Measurements from ENCODE around the gene EIF1AY. TPM values are rescaled to one million over a fixed set of nuclear protein-coding genes. Genes with fewer than 3 reads are reported as not detected.

Gene EIF1AY
- 10 to 100 TPM in 3 of 4 donors, not detected in 1; 33.5 to 42.2 (median 39.1) TPM for polyA plus RNA-seq
- long read RNA-seq, donor 1, transcript EIF1AY-201 (7 exons, 1,390 nt), result major isoform, 53 of 85 reads
- long read RNA-seq, donor 1, partial matches to known transcripts, result 14 of 85 reads
- long read RNA-seq, donor 1, other reads (novel, unspliced or antisense), result 11 of 85 reads
- long read RNA-seq, donor 2, result 0 reads
- long read RNA-seq, donor 3, result 0 reads
- long read RNA-seq, donor 4, result 0 reads
- long read RNA-seq, donor 5, result 0 reads
- long read RNA-seq, donor 6, result 0 reads
- long read RNA-seq, donor 7, transcript EIF1AY-203 (2 exons, 3,148 nt), result minor isoform, 6 of 201 reads
- long read RNA-seq, donor 7, transcript EIF1AY-201 (7 exons, 1,390 nt), result major isoform, 144 of 201 reads
- long read RNA-seq, donor 7, partial matches to known transcripts, result 32 of 201 reads
- long read RNA-seq, donor 7, other reads (novel, unspliced or antisense), result 11 of 201 reads
- long read RNA-seq, donor 8, partial matches to known transcripts, result 0 of 4 reads
- long read RNA-seq, donor 8, other reads (novel, unspliced or antisense), result 0 of 4 reads
- long read RNA-seq, donor 9, partial matches to known transcripts, result 0 of 4 reads
- long read RNA-seq, donor 9, other reads (novel, unspliced or antisense), result 0 of 4 reads
- long read RNA-seq, donor 10, result 0 reads

- WGBS, 3 donors, result 0% methylated on average over 30 to 31 of the region's 31 CpGs; no CpG with 5 or more reads in 1 of the 3 donors
- Histone ChIP-seq H3K27me3 (ENCODE audit: control insufficient read depth in 3 of 3, insufficient read depth in 3 of 3, low read length in 3 of 3) (no peaks in the 10 kb centered on the region), H3K36me3 (ENCODE audit: control insufficient read depth in 3 of 3, insufficient read depth in 2 of 3, low read depth in 1 of 3, low read length in 3 of 3) (no peaks in the 10 kb centered on the region), H3K27ac (ENCODE audit: low read depth in 1 of 3, low read length in 2 of 3) (peak within 1 kb of the TSS in 2 of 3 donors; percentile 95 to 100), H3K4me1 (ENCODE audit: control insufficient read depth in 3 of 3, insufficient read depth in 2 of 3, low read depth in 1 of 3, low read length in 2 of 3) (no peaks in the 10 kb centered on the region), H3K4me3 (ENCODE audit: low read depth in 1 of 3, low read length in 3 of 3) (peak within 1 kb of the TSS in 2 of 3 donors; percentile 73 to 79), H3K9me3 (ENCODE audit: control insufficient read depth in 2 of 2, insufficient read depth in 1 of 2, low read depth in 1 of 2, low read length in 1 of 2) (no peaks in the 10 kb centered on the region)
- DNase-seq (peak; percentile 94 to 95), FAIRE-seq (peak; percentile 96)
Measured at GRCh38 chrY:20575531-20576121, at the start of gene EIF1AY. TSS of gene EIF1AY (plus strand) at chrY:20575776. CDS start at chrY:20575872, 96 bp downstream.

GRCh38 chrY:20528435-20528834 is 47.1 kb upstream of the EIF1AY start:
- 84 to 87% methylated on average over 6 of the region's 6 CpGs; no CpG with 5 or more reads in 1 of the 3 donors for WGBS, 3 donors
- H3K27ac ChIP-seq (ENCODE audit: low read depth in 1 of 3, low read length in 2 of 3), result no peak overlapping the region
- H3K27me3 ChIP-seq (ENCODE audit: control insufficient read depth in 3 of 3, insufficient read depth in 3 of 3, low read length in 3 of 3), result no peaks in the 10 kb centered on the region
- H3K4me3 ChIP-seq (ENCODE audit: low read depth in 1 of 3, low read length in 3 of 3), result no peak overlapping the region
- H3K9me3 ChIP-seq (ENCODE audit: control insufficient read depth in 2 of 2, insufficient read depth in 1 of 2, low read depth in 1 of 2, low read length in 1 of 2), result peaks cover 0 to 2% of the 10 kb centered on the region in 2 donors
- FAIRE-seq, result no peak
- DNase-seq, result no peak
- no peaks in the 10 kb centered on the region for H3K4me1 ChIP-seq (ENCODE audit: control insufficient read depth in 3 of 3, insufficient read depth in 2 of 3, low read depth in 1 of 3, low read length in 2 of 3)
- H3K36me3 ChIP-seq (ENCODE audit: control insufficient read depth in 3 of 3, insufficient read depth in 2 of 3, low read depth in 1 of 3, low read length in 3 of 3), result no peaks in the 10 kb centered on the region

GRCh38 chrY:20538186-20538585 is 37.4 kb upstream of the EIF1AY start:
- 78% methylated on average over 1 of the region's 1 CpG; no CpG with 5 or more reads in 1 of the 3 donors for WGBS, 3 donors
- H3K27ac ChIP-seq (ENCODE audit: low read depth in 1 of 3, low read length in 2 of 3), result no peak overlapping the region
- H3K4me1 ChIP-seq (ENCODE audit: control insufficient read depth in 3 of 3, insufficient read depth in 2 of 3, low read depth in 1 of 3, low read length in 2 of 3), result no peaks in the 10 kb centered on the region

DNA sequence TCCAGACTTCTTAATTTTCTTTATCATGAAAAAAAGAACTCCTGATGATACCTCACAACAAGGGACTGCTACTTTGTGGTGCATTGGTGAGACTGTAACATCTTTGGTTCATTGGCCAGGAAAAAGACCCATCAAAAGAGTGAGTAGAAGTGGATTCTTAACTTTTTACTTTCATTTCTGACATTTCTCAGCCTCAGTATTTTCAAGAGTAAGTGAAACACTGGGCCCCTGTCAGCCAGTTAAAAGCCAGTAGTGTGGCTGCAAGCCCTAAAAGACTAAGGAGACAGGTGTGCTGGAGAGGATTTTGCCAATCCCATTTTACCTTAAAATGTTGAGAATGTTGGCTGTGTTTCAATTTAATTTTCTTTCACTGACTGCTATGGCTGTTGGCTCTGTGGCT is 36.6 kb upstream of the EIF1AY start:
- FAIRE-seq, result no peak
- no peak for DNase-seq

More at GRCh38 chrY:20538186-20538585, 37.4 kb upstream of the EIF1AY start:
- FAIRE-seq, result no peak
- Histone ChIP-seq H3K4me3 (ENCODE audit: low read depth in 1 of 3, low read length in 3 of 3) (no peak overlapping the region), H3K27me3 (ENCODE audit: control insufficient read depth in 3 of 3, insufficient read depth in 3 of 3, low read length in 3 of 3) (no peaks in the 10 kb centered on the region), H3K9me3 (ENCODE audit: control insufficient read depth in 2 of 2, insufficient read depth in 1 of 2, low read depth in 1 of 2, low read length in 1 of 2) (no peaks in the 10 kb centered on the region), H3K36me3 (ENCODE audit: control insufficient read depth in 3 of 3, insufficient read depth in 2 of 3, low read depth in 1 of 3, low read length in 3 of 3) (no peaks in the 10 kb centered on the region)
- no peak for DNase-seq

GRCh38 chrY:20544451-20544960 is 31.1 kb upstream of the EIF1AY start:
- H3K9me3 ChIP-seq (ENCODE audit: control insufficient read depth in 2 of 2, insufficient read depth in 1 of 2, low read depth in 1 of 2, low read length in 1 of 2), result no peaks in the 10 kb centered on the region
- H3K4me3 ChIP-seq (ENCODE audit: low read depth in 1 of 3, low read length in 3 of 3), result no peak overlapping the region
- DNase-seq (no peak), FAIRE-seq (no peak)
- H3K4me1 ChIP-seq (ENCODE audit: control insufficient read depth in 3 of 3, insufficient read depth in 2 of 3, low read depth in 1 of 3, low read length in 2 of 3), result no peaks in the 10 kb centered on the region
- H3K36me3 ChIP-seq (ENCODE audit: control insufficient read depth in 3 of 3, insufficient read depth in 2 of 3, low read depth in 1 of 3, low read length in 3 of 3), result no peaks in the 10 kb centered on the region
- no peaks in the 10 kb centered on the region for H3K27me3 ChIP-seq (ENCODE audit: control insufficient read depth in 3 of 3, insufficient read depth in 3 of 3, low read length in 3 of 3)
- 39 to 53% methylated on average over 1 of the region's 1 CpG; no CpG with 5 or more reads in 1 of the 3 donors for WGBS, 3 donors
- H3K27ac ChIP-seq (ENCODE audit: low read depth in 1 of 3, low read length in 2 of 3), result no peak overlapping the region

More for the DNA sequence above, 36.6 kb upstream of the EIF1AY start:
- H3K4me3 ChIP-seq (ENCODE audit: low read depth in 1 of 3, low read length in 3 of 3), result no peak overlapping the region
- H3K9me3 ChIP-seq (ENCODE audit: control insufficient read depth in 2 of 2, insufficient read depth in 1 of 2, low read depth in 1 of 2, low read length in 1 of 2), result no peaks in the 10 kb centered on the region
- H3K27ac ChIP-seq (ENCODE audit: low read depth in 1 of 3, low read length in 2 of 3), result no peak overlapping the region
- no peaks in the 10 kb centered on the region for H3K27me3 ChIP-seq (ENCODE audit: control insufficient read depth in 3 of 3, insufficient read depth in 3 of 3, low read length in 3 of 3)
- H3K4me1 ChIP-seq (ENCODE audit: control insufficient read depth in 3 of 3, insufficient read depth in 2 of 3, low read depth in 1 of 3, low read length in 2 of 3), result no peaks in the 10 kb centered on the region
- H3K36me3 ChIP-seq (ENCODE audit: control insufficient read depth in 3 of 3, insufficient read depth in 2 of 3, low read depth in 1 of 3, low read length in 3 of 3), result no peaks in the 10 kb centered on the region

DNA sequence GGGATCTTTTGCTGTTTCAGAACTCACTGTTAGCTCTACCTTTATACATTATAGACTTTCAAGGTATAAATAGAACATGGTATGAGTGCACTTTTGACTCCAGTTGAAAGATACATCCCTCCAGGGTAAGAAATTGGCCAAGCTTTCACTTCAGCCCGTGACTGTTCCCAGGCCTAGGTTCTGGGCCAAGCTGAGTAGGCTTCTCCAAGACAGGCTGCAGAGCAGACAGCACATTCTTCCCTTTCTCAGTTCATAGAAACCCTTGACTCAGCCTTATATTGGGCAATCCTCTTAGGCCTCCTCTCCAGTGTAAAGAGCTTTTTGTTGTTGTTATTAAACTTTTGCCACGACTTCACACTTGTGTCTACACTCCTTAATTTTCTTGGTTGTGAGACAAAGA is 29.5 kb upstream of the EIF1AY start:
- Histone ChIP-seq H3K9me3 (ENCODE audit: control insufficient read depth in 2 of 2, insufficient read depth in 1 of 2, low read depth in 1 of 2, low read length in 1 of 2) (peaks cover 0 to 2% of the 10 kb centered on the region in 2 donors), H3K27ac (ENCODE audit: low read depth in 1 of 3, low read length in 2 of 3) (no peak overlapping the region), H3K36me3 (ENCODE audit: control insufficient read depth in 3 of 3, insufficient read depth in 2 of 3, low read depth in 1 of 3, low read length in 3 of 3) (no peaks in the 10 kb centered on the region), H3K4me3 (ENCODE audit: low read depth in 1 of 3, low read length in 3 of 3) (no peak overlapping the region), H3K4me1 (ENCODE audit: control insufficient read depth in 3 of 3, insufficient read depth in 2 of 3, low read depth in 1 of 3, low read length in 2 of 3) (no peaks in the 10 kb centered on the region), H3K27me3 (ENCODE audit: control insufficient read depth in 3 of 3, insufficient read depth in 3 of 3, low read length in 3 of 3) (no peaks in the 10 kb centered on the region)
- FAIRE-seq (no peak), DNase-seq (no peak)
- 63 to 73% methylated on average over 2 of the region's 2 CpGs; no CpG with 5 or more reads in 1 of the 3 donors for WGBS, 3 donors

GRCh38 chrY:20549289-20549688 is 26.3 kb upstream of the EIF1AY start:
- WGBS, 3 donors, result 68 to 71% methylated on average over 1 of the region's 1 CpG; no CpG with 5 or more reads in 1 of the 3 donors
- H3K4me1 ChIP-seq (ENCODE audit: control insufficient read depth in 3 of 3, insufficient read depth in 2 of 3, low read depth in 1 of 3, low read length in 2 of 3), result no peaks in the 10 kb centered on the region
- no peak for DNase-seq
- FAIRE-seq, result no peak
- no peaks in the 10 kb centered on the region for H3K36me3 ChIP-seq (ENCODE audit: control insufficient read depth in 3 of 3, insufficient read depth in 2 of 3, low read depth in 1 of 3, low read length in 3 of 3)
- peaks cover 0 to 7% of the 10 kb centered on the region in 2 donors for H3K9me3 ChIP-seq (ENCODE audit: control insufficient read depth in 2 of 2, insufficient read depth in 1 of 2, low read depth in 1 of 2, low read length in 1 of 2)
- no peak overlapping the region for H3K27ac ChIP-seq (ENCODE audit: low read depth in 1 of 3, low read length in 2 of 3)
- no peak overlapping the region for H3K4me3 ChIP-seq (ENCODE audit: low read depth in 1 of 3, low read length in 3 of 3)
- H3K27me3 ChIP-seq (ENCODE audit: control insufficient read depth in 3 of 3, insufficient read depth in 3 of 3, low read length in 3 of 3), result no peaks in the 10 kb centered on the region

- FAIRE-seq (no peak), DNase-seq (no peak)
- peaks cover 0 to 7% of the 10 kb centered on the region in 2 donors for H3K9me3 ChIP-seq (ENCODE audit: control insufficient read depth in 2 of 2, insufficient read depth in 1 of 2, low read depth in 1 of 2, low read length in 1 of 2)
- H3K36me3 ChIP-seq (ENCODE audit: control insufficient read depth in 3 of 3, insufficient read depth in 2 of 3, low read depth in 1 of 3, low read length in 3 of 3), result no peaks in the 10 kb centered on the region
- H3K27ac ChIP-seq (ENCODE audit: low read depth in 1 of 3, low read length in 2 of 3), result no peak overlapping the region
- H3K27me3 ChIP-seq (ENCODE audit: control insufficient read depth in 3 of 3, insufficient read depth in 3 of 3, low read length in 3 of 3), result no peaks in the 10 kb centered on the region
- WGBS, 3 donors, result 98% methylated on average over 28 of the region's 28 CpGs; no CpG with 5 or more reads in 2 of the 3 donors
- H3K4me3 ChIP-seq (ENCODE audit: low read depth in 1 of 3, low read length in 3 of 3), result no peak overlapping the region
- no peaks in the 10 kb centered on the region for H3K4me1 ChIP-seq (ENCODE audit: control insufficient read depth in 3 of 3, insufficient read depth in 2 of 3, low read depth in 1 of 3, low read length in 2 of 3)
Measured at GRCh38 chrY:20551840-20552239, 23.7 kb upstream of the EIF1AY start.
